ENCODE data around the gene PROZ.

PROZ gene

GRCh38 chr13:113124211-113124970, 34.1 kb upstream of the PROZ start:
- H3K4me2 ChIP-seq (ENCODE audit: low read depth, low read length, poor library complexity, severe bottlenecking), result no peak overlapping the region
- H2AFZ ChIP-seq (ENCODE audit: low read depth, low read length, severe bottlenecking), result no peak overlapping the region
- no peaks in the 10 kb centered on the region for H3F3A ChIP-seq (ENCODE audit: insufficient read depth)
- no peak for TF ChIP-seq CTCF (IDR thresholded peaks at IDR 0.05; ENCODE audit: insufficient read depth, low read length, poor library complexity, severe bottlenecking)
- no peak for TF ChIP-seq EZH2phosphoT487 (conservative IDR thresholded peaks at IDR 0.05; ENCODE audit: low read length)
- H3K9me3 ChIP-seq (ENCODE audit: insufficient read depth, low read length), result no peaks in the 10 kb centered on the region
- H3K79me2 ChIP-seq (ENCODE audit: insufficient read depth, low read length), result no peaks in the 10 kb centered on the region
- no peaks in the 10 kb centered on the region for H3K9me2 ChIP-seq (replicated peaks; ENCODE audit: insufficient read depth, low read length)
- H3K4me3 ChIP-seq (ENCODE audit: insufficient read depth, low read length, poor library complexity, severe bottlenecking), result no peak overlapping the region
- no peaks in the 10 kb centered on the region for H3K27me3 ChIP-seq (ENCODE audit: low read length)
- H3K27ac ChIP-seq (ENCODE audit: low read depth, low read length), result no peak overlapping the region
- H4K20me1 ChIP-seq (ENCODE audit: low read depth, low read length), result no peaks in the 10 kb centered on the region
- H3K9ac ChIP-seq (ENCODE audit: low read length), result no peak overlapping the region
- no peaks in the 10 kb centered on the region for H3K36me3 ChIP-seq (ENCODE audit: low read length)

- Histone ChIP-seq H3K27me3 (ENCODE audit: low read length) (no peaks in the 10 kb centered on the region), H3K4me3 (ENCODE audit: insufficient read depth, low read length, poor library complexity, severe bottlenecking) (no peak overlapping the region), H2AFZ (ENCODE audit: low read depth, low read length, severe bottlenecking) (no peak overlapping the region), H4K20me1 (ENCODE audit: low read depth, low read length) (no peaks in the 10 kb centered on the region), H3K9me3 (ENCODE audit: insufficient read depth, low read length) (no peaks in the 10 kb centered on the region), H3K4me2 (ENCODE audit: low read depth, low read length, poor library complexity, severe bottlenecking) (no peak overlapping the region), H3K36me3 (ENCODE audit: low read length) (no peaks in the 10 kb centered on the region), H3K9ac (ENCODE audit: low read length) (no peak overlapping the region), H3K79me2 (ENCODE audit: insufficient read depth, low read length) (no peaks in the 10 kb centered on the region), H3K9me2 (replicated peaks; ENCODE audit: insufficient read depth, low read length) (no peaks in the 10 kb centered on the region), H3K27ac (ENCODE audit: low read depth, low read length) (no peak overlapping the region), H3F3A (ENCODE audit: insufficient read depth) (no peaks in the 10 kb centered on the region)
- no peak for TF ChIP-seq EZH2phosphoT487 (conservative IDR thresholded peaks at IDR 0.05; ENCODE audit: low read length)
- no peak for TF ChIP-seq CTCF (IDR thresholded peaks at IDR 0.05; ENCODE audit: insufficient read depth, low read length, poor library complexity, severe bottlenecking)
Measured at GRCh38 chr13:113125506-113126264, 32.8 kb upstream of the PROZ start.

GRCh38 chr13:113126265-113127150, 31.9 kb upstream of the PROZ start:
- Histone ChIP-seq H3K4me3 (ENCODE audit: insufficient read depth, low read length, poor library complexity, severe bottlenecking) (no peak overlapping the region), H3K27ac (ENCODE audit: low read depth, low read length) (no peak overlapping the region), H3K36me3 (ENCODE audit: low read length) (no peaks in the 10 kb centered on the region), H3K9me2 (replicated peaks; ENCODE audit: insufficient read depth, low read length) (no peaks in the 10 kb centered on the region), H3K79me2 (ENCODE audit: insufficient read depth, low read length) (no peaks in the 10 kb centered on the region), H3K27me3 (ENCODE audit: low read length) (no peaks in the 10 kb centered on the region), H3F3A (ENCODE audit: insufficient read depth) (no peaks in the 10 kb centered on the region), H3K9ac (ENCODE audit: low read length) (no peak overlapping the region), H3K9me3 (ENCODE audit: insufficient read depth, low read length) (no peaks in the 10 kb centered on the region), H3K4me2 (ENCODE audit: low read depth, low read length, poor library complexity, severe bottlenecking) (no peak overlapping the region), H4K20me1 (ENCODE audit: low read depth, low read length) (no peaks in the 10 kb centered on the region), H2AFZ (ENCODE audit: low read depth, low read length, severe bottlenecking) (no peak overlapping the region)
- no peak for TF ChIP-seq EZH2phosphoT487 (conservative IDR thresholded peaks at IDR 0.05; ENCODE audit: low read length)
- TF ChIP-seq CTCF (IDR thresholded peaks at IDR 0.05; ENCODE audit: insufficient read depth, low read length, poor library complexity, severe bottlenecking), result no peak
